GM19025 (cell line): Measurements from ENCODE around the gene CDK2.

Experiments used
- ATAC-seq: cut with Tn5 transposase; IDR thresholded peaks from one replicate; pipeline ENCODE4 v1.9.1; 2021; ENCODE audit warnings: mild to moderate bottlenecking, low read depth, moderate library complexity; ENCODE audit not compliant: unreplicated experiment

The CDK2 gene

DNA sequence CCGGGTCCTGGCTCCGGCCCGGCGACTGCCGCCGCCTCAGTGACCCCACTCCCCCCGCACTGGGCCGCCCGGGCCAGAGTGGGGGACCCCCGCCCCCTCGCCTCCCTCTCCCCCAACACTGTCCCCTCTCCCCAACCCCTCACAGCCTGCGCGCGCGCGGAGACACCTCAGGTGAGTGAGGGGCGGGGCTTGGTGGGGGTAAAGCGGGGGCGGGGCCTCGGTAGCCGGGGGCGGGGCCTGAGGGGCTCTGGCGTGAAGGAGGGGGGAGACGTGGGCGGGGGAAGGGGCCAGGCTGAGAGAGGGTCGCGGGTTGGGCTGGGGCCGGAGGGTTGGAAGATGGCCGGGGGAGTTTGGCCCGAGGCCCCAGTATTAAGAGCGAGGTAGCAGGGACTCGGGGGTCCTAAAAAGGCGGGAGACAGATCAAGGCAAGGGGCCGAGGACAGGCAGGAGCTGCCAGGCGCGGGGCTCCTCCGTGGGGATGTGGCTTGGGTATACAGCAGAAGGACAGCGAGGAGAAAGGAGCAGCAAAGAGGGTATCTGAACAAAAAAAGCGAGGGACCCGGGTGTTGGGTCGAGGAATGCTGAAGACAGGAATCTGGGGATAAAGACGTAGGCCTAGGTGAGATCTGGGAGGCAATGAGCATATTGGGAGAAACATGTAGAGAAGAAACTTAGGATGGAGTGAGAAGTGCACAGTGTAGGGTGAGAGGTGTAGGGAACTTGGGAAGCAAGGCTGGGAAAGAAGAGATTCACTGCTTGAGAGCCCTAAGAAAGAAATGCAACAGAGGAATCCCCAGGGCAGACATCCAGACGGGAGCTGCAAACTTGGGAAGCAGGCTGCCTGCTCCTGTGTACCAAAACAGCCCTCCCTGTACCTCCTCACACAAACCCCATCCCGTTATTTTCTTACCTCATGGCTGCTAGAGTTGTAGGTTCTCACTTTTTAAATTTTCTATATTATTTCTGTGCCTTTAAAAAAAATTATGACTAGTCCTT, 41.2 kb downstream of the CDK2 start:
- ATAC-seq = peak; percentile 29

DNA sequence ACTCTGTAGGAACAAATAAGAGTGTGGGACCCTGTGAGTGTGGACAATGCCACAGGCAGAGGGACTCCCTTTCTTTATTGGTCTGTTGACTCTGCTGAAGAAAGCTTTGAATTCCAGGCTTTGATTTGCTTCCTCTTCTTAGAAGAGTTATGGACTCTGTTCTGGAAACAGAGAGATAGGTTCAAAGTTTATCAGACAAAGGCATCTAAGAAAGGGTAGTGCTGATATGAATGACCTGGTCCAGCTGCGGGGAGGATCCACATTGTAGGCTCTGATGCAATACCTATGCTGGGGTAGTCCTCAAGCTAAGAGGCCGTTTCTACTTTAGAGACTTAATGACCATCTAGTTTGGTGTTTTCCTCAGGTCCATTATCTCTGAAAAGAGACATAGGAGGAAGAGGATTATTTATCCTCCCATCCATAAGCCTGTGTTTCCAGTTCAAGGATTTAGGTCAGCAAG, 43.5 kb downstream of the CDK2 start:
- ATAC-seq = no peak

DNA sequence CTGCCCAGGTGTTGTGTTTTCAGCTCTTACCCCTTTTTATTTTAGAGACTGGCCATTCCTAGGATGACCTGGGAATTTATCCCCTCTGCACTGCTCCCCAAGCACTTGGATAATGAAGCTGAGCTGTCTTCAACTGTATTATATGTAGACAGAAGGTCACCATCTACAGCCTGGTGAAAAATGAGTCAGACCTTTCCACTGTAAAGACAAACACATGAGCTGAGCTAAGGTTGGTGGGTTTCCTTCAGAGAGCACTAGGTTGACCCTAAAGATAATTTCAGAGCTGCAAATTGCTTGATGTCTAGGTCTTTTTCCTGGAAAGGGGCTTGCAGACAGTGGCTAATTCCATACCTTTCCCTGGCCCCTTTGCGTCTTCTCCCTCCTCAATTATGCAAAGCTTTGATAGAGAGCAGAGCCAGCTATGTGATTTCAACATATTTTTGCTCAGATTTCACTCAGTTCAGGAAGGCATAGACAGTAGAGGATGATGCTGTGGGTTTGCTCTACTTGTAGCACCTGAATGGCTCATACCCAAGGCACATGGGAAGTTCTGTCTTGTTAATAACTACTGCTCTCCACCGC, 45.0 kb downstream of the CDK2 start:
- no peak for ATAC-seq

DNA sequence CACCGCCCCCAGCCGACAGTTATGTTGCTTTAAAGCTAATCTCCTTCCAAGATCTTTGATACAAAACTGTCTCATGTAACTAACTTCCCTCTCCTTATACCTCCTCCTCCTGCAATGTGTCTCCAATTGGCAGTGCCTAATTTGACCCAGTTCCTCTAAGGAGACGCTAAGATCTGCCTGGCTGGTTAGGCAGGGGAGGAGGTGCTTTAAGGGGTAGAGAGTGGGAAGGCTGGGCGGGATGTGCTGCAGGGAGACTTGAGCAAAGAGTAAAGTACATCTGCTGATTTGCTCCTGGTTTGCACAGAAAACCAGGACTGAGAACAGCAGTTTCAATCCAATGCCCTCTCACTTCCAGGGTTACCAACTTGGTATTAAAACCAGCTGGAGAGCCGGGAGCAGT, 46.9 kb downstream of the CDK2 start:
- ATAC-seq = no peak

DNA sequence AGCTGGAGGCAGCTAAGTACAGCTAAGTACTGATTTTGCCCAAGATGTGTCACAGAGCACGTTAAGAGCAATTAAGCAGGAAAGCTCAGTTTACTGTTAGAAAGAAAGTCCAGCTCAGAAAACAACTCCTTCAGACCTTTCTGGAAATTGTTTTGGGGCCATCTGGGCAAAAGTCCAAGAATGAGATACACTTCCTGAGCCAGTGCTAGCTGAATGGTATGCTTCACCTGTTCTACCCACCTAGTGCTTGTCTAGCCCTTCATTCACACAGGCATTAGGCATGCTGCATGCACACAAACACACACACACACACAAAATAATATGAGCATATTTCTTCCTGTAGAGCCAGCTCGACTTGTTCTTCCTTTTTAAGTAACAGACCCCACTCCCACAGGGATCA, 47.6 kb downstream of the CDK2 start:
- no peak for ATAC-seq

DNA sequence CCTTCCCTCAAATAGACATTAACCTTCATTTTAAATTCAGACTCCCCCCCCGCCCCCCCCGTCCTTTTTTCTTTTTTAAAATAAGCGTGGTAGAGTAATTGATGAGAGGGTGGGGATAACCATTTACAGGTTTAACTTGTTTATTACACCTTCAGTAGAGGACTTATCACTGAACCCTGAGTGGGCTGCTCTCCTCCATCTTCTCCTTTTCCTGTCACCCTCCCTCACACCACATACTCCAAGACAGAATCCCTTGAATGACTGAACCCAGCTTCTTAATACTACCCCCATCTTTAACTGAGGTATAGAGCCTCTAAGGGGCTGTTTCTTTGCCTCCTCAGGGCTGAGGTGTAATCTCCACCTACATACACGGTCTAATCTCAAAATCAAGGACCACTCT, 50.6 kb downstream of the CDK2 start:
- no peak for ATAC-seq

DNA sequence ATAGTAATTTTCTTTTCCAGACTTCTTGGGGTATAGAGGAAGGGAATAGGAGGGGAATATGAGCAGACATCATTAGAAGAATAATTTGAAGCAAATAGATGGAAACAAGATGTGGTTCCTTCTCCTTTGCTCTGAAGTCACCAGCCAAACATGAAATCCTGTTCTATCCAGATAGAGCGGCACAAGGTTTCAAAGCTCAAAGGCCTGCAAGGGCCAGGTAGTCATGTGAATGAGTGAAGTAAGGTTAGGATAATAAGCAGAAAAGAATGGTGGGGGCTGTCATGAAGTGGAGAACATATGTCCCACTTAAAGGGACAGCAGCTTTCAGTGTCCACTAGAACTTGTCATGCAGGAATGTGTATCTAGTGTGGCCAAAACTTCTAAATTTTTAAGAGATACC, 51.7 kb downstream of the CDK2 start:
- ATAC-seq = no peak

DNA sequence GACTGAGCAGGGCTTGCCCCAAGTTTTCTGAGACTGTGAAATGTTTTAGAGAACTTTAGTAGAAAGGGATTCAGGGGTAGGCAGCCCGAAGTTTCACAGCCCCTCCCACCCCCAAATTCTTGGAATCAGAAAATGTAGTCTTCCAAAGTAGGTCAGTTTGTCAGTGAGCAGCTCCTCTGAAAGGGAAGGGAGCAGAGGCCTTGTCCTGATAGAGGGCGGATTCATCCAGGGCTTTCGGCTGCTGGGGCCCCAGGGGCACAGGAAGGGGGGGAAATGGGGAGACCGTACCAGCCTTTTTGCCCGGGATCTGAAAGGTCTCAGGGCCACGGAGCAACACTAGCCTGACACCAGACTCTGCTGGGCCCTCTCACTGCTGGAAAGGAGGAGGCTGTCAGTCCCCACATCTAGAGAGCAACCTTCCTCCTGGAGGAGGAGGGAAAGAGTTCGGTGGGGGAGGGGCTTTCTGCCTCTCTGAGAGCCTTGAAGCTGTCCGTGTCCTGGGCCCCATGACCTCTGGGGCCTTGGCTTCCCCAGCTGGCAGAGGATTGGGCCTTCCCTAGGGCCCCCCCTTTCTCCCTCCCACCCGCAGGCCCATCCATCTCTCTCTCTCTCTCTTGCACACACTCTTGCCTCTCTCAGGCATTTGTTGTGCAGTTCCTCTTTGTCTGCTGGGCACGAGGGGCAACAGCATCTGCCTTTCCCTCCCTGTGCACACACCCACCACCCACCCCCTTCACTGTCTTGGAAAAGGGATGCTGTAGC, 54.0 kb downstream of the CDK2 start, which contains the start of gene IKZF4:
Gene IKZF4 (plus strand): TSS at position 621 of the 762 bp plus-strand sequence. CDS start 451 bp downstream, outside the sequence.
- ATAC-seq = no peak

DNA sequence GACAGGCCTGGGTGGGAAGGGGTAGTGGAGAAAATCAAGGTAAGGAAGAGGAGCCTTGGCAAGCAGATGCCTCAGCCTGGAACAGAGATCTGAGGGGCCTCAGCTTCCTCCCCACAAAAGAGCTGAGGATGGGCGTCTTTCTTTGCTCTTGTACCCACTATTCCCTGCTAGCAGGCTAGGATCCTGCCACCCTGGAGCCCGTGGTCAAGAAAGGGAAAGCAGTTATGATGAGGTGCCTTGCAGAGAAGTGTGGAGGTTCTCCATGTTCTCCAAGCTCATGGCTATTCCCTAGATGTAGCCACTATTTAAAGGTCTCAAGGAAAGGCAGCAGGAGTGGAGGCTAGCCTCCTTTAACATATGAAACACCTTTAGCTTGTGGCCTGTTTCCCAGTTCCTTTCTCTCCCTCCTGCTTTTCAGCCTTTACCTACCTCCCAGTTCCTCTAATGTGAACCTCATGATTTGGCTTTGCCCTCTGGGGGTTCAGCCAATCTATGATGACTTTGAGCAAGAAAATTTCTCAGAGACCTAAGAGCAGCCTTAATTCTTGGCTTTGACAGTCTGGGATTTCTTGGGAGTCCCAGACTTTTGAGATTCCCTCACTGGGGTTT, 55.4 kb downstream of the CDK2 start:
- ATAC-seq = no peak
